ENCODE results near the gene LRP1B.

DNA sequence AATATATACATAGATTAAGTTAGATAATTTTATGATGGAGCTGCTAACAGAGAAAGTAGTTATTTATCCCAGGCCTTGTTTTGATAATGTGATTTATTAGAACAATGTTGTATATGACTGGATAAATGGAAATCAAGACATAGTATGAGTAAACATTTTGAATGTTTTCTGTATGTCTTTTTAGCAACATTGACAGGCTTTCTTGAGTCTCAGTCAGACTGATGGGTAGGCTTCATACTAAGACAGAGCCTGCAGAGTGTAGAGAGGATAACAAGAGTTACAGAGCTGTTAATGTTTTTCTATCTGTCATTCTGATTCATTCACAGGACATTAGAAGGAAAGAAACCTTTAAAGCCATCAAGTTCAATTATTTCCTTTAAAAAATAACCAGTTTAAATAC, 478.5 kb downstream of the LRP1B start:
- TF ChIP-seq, protein P1, sequence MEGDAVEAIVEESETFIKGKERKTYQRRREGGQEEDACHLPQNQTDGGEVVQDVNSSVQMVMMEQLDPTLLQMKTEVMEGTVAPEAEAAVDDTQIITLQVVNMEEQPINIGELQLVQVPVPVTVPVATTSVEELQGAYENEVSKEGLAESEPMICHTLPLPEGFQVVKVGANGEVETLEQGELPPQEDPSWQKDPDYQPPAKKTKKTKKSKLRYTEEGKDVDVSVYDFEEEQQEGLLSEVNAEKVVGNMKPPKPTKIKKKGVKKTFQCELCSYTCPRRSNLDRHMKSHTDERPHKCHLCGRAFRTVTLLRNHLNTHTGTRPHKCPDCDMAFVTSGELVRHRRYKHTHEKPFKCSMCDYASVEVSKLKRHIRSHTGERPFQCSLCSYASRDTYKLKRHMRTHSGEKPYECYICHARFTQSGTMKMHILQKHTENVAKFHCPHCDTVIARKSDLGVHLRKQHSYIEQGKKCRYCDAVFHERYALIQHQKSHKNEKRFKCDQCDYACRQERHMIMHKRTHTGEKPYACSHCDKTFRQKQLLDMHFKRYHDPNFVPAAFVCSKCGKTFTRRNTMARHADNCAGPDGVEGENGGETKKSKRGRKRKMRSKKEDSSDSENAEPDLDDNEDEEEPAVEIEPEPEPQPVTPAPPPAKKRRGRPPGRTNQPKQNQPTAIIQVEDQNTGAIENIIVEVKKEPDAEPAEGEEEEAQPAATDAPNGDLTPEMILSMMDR (conservative IDR thresholded peaks at IDR 0.05 in 1 of 2, IDR thresholded peaks at IDR 0.05 in 1 of 2; ENCODE audit: extremely low read depth in 1 of 2, insufficient read depth in 1 of 2, low read depth in 1 of 2, low read length in 2 of 2) = no peak
- no peak for TF ChIP-seq EZH2 (IDR thresholded peaks at IDR 0.05; ENCODE audit: borderline replicate concordance, low read length)
